Skin of body (tissue), 2 donors: Measurements from ENCODE around the gene PTPRB. TPM values are rescaled to one million over a fixed set of nuclear protein-coding genes. Genes with fewer than 3 reads are reported as not detected.
"Not testable (repeated sequence)": the region's sequence is repeated elsewhere in the genome, so short reads cannot be mapped to it uniquely, and the experiment has no call there.

Experiments
- DNase-seq: peaks from one replicate; lab custom pipeline; 2025; lab: John Stamatoyannopoulos, UW
- total RNA-seq: library from RNA; depleted of rRNA; stranded (reverse); fragments of >200 nt; gene quantifications from one replicate; pipeline ENCODE4 v1.2.3, GENCODE V29; 2014

Gene PTPRB
- total RNA-seq, 1 donor from 2014 or later = 13.1 TPM

GRCh38 chr12:70549340-70550179 is 87.7 kb downstream of the PTPRB start:
- no peak for DNase-seq

- DNase-seq = peak; percentile 20
Measured at GRCh38 chr12:70543444-70543843, 93.8 kb downstream of the PTPRB start.

- DNase-seq = no peak
Measured at GRCh38 chr12:70540996-70541395, 96.2 kb downstream of the PTPRB start.

GRCh38 chr12:70536650-70537049 is 100.6 kb downstream of the PTPRB start:
- DNase-seq = no peak

- DNase-seq = peak; percentile 15
Measured at GRCh38 chr12:70535896-70536374, 101.3 kb downstream of the PTPRB start.

- no peak for DNase-seq
Measured at GRCh38 chr12:70534466-70534865, 102.8 kb downstream of the PTPRB start.

GRCh38 chr12:70529647-70530046 is 107.6 kb downstream of the PTPRB start:
- DNase-seq = no peak

- no peak for DNase-seq
Measured at GRCh38 chr12:70520847-70521246, 116.4 kb downstream of the PTPRB start.

- DNase-seq = no peak
Measured at GRCh38 chr12:70513426-70513825, 123.8 kb downstream of the PTPRB start.

- DNase-seq = no peak
Measured at GRCh38 chr12:70508178-70508577, 129.1 kb downstream of the PTPRB start.

- DNase-seq = no peak
Measured at GRCh38 chr12:70507442-70507841, 129.8 kb downstream of the PTPRB start.

GRCh38 chr12:70497508-70497907 is 139.7 kb downstream of the PTPRB start:
- DNase-seq = no peak

- DNase-seq = not testable (repeated sequence)
Measured at GRCh38 chr12:70492904-70493303, 144.3 kb downstream of the PTPRB start.

GRCh38 chr12:70490928-70491327 is 146.3 kb downstream of the PTPRB start:
- DNase-seq = not testable (repeated sequence)

GRCh38 chr12:70487440-70487839 is 149.8 kb downstream of the PTPRB start:
- DNase-seq = no peak

GRCh38 chr12:70486588-70486987 is 150.6 kb downstream of the PTPRB start:
- no peak for DNase-seq

- DNase-seq = no peak
Measured at GRCh38 chr12:70485704-70486103, 151.5 kb downstream of the PTPRB start.

GRCh38 chr12:70484464-70484863 is 152.8 kb downstream of the PTPRB start:
- no peak for DNase-seq

- DNase-seq = no peak
Measured at GRCh38 chr12:70482764-70483163, 154.5 kb downstream of the PTPRB start.

- no peak for DNase-seq
Measured at GRCh38 chr12:70469221-70469820, 167.9 kb downstream of the PTPRB start.

GRCh38 chr12:70468741-70469140 is 168.5 kb downstream of the PTPRB start:
- DNase-seq = no peak

GRCh38 chr12:70467918-70468733 is 169.1 kb downstream of the PTPRB start:
- DNase-seq = no peak
